Keratinocyte (primary cell): ENCODE measurements around the gene GADD45GIP1. TPM values are rescaled to one million over a fixed set of nuclear protein-coding genes. Genes with fewer than 3 reads are reported as not detected.

Experiments used
- DNase-seq: peaks from one replicate; pipeline ENCODE4 v3.0.0-alpha.2; 2011; ENCODE audit warnings: low read depth, missing footprints, low spot score
- FAIRE-seq: peaks from 2 replicates; lab custom pipeline; 2011; peaks lifted over from hg19 to GRCh38; lab: Jason Lieb, UNC
- H2AFZ ChIP-seq: 2 replicates; pipeline ENCODE4 v1.6.0; 2012; ENCODE audit warnings: low read length, control low read depth, inconsistent platforms; ENCODE audit not compliant: control insufficient read depth
- H3K27ac ChIP-seq: 2 replicates; pipeline ENCODE4 v1.5.1; 2011; ENCODE audit warnings: low read length; ENCODE audit not compliant: control insufficient read depth, insufficient read depth
- H3K27me3 ChIP-seq: 3 replicates; pipeline ENCODE4 v1.6.0; 2011; ENCODE audit warnings: low read length; ENCODE audit not compliant: control insufficient read depth, insufficient read depth; ENCODE audit errors: extremely low read depth
- H3K36me3 ChIP-seq, 2 experiments: 2 replicates in 1 of 2; 3 replicates in 1 of 2; pipeline ENCODE4 v1.5.1; 2011; ENCODE audit warnings: low read length in 2 of 2, mild to moderate bottlenecking in 1 of 2; ENCODE audit not compliant: control insufficient read depth in 2 of 2, insufficient read depth in 2 of 2; ENCODE audit errors: extremely low read depth in 1 of 2
- H3K4me1 ChIP-seq: 3 replicates; pipeline ENCODE4 v1.5.1; 2011; ENCODE audit warnings: low read length; ENCODE audit not compliant: control insufficient read depth, insufficient read depth; ENCODE audit errors: extremely low read depth
- H3K4me2 ChIP-seq: 3 replicates; pipeline ENCODE4 v1.6.0; 2011; ENCODE audit warnings: low read depth, low read length; ENCODE audit not compliant: control insufficient read depth, insufficient read depth; ENCODE audit errors: extremely low read depth
- H3K4me3 ChIP-seq, 3 experiments: fragments of 200-600 bp in 1 of 3; sonication (generic) in 1 of 3; 2 replicates in 2 of 3; 3 replicates in 1 of 3; pipeline ENCODE4 v1.5.1; 2011 to 2016; ENCODE audit warnings: low read length in 3 of 3, mild to moderate bottlenecking in 3 of 3, control low read depth in 2 of 3, inconsistent platforms in 1 of 3, low read depth in 1 of 3, mixed read lengths in 1 of 3, mixed run types in 1 of 3, moderate library complexity in 1 of 3; ENCODE audit not compliant: control insufficient read depth in 2 of 3, insufficient read depth in 2 of 3; ENCODE audit errors: extremely low read depth in 1 of 3
- H3K79me2 ChIP-seq: 2 replicates; pipeline ENCODE4 v1.6.0; 2012; ENCODE audit warnings: low read length; ENCODE audit not compliant: control insufficient read depth, insufficient read depth
- H3K9ac ChIP-seq: 3 replicates; pipeline ENCODE4 v1.6.0; 2011; ENCODE audit warnings: low read length; ENCODE audit not compliant: control insufficient read depth, insufficient read depth; ENCODE audit errors: extremely low read depth
- H3K9me1 ChIP-seq: 3 replicates; pipeline ENCODE4 v1.6.0; 2011; ENCODE audit warnings: low read length; ENCODE audit not compliant: control insufficient read depth, insufficient read depth; ENCODE audit errors: extremely low read depth
- H3K9me3 ChIP-seq: 2 replicates; pipeline ENCODE4 v1.5.1; 2012; ENCODE audit warnings: low read depth, low read length; ENCODE audit not compliant: control insufficient read depth
- H4K20me1 ChIP-seq: 3 replicates; pipeline ENCODE4 v1.6.0; 2011; ENCODE audit warnings: low read length; ENCODE audit not compliant: control insufficient read depth, insufficient read depth; ENCODE audit errors: extremely low read depth
- CTCF ChIP-seq, 3 experiments: IDR thresholded peaks in 1 of 3; conservative IDR thresholded peaks in 1 of 3; optimal IDR thresholded peaks in 1 of 3; 2 replicates in 2 of 3; 3 replicates in 1 of 3; pipeline versions ENCODE3 to v1.5.1; 2011; ENCODE audit warnings: low read length in 3 of 3, mild to moderate bottlenecking in 3 of 3, moderate library complexity in 2 of 3, control low read depth in 1 of 3, inconsistent platforms in 1 of 3; ENCODE audit not compliant: insufficient read depth in 2 of 3; ENCODE audit errors: extremely low read depth in 1 of 3
- EZH2 ChIP-seq: IDR thresholded peaks from one replicate; pipeline ENCODE4 v1.6.1; 2012; ENCODE audit warnings: inconsistent platforms, mild to moderate bottlenecking, low read length, moderate library complexity
- dilution Hi-C: fragments of 300-500 bp; cut with MboI; formaldehyde crosslinking; loops from one replicate; pipeline ENCODE4 v1.7.0; 2020; ENCODE audit warnings: low sequenced_read_pairs; ENCODE audit not compliant: extremely low pct_ligation_motif_present
- polyA plus RNA-seq, 5 experiments: library from polyadenylated mRNA; depleted of rRNA in 3 of 5; stranded (reverse) in 3 of 5; stranded (forward) in 1 of 5; unstranded in 1 of 5; fragments of >200 nt; gene quantifications; 1 replicate in 1 of 5; 2 replicates in 3 of 5; 3 replicates in 1 of 5; pipeline versions ENCODE4 v1.2.1 to v1.2.3, GENCODE V29; 2011 to 2012; ENCODE audit warnings: missing spikeins in 2 of 5, low read depth in 1 of 5, low replicate concordance in 1 of 5

Gene GADD45GIP1
- polyA plus RNA-seq, 1 donor (not counting 4 experiments of a cell fraction or from before 2014, with no cell fraction given), result 35.5 TPM

DNA sequence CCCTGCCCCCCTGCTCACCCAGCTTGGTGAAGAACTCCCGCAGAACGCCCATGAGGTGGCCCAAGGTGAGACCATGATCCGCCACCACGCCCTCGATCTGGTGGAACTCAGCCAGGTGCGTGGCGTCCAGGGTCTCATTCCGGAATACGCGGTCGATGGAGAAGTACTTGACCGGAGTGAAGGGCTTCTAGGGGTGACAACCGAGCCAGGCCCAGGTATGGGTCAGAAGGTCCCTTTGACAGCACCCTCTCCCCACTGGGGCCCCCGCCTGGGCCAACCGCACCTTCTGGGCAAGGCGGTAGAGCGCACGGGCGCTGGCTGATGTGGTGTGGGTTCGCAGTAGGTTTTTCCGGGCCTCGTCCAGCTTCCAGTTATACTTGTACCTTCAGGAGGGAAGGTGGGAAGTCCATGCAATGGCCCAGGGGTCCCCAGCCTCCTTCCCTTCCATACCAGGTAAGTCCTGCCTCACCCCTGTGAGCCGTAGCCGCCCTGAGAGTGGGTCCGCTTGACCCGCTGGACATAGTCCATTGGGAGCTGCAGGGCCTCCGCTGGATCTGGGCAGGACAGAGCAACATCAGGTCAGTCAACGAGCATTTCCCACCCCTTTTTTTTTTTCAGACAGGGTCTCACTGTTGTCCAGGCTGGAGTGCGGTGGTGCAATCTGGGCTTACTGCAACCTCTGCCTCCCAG, 32.3 kb downstream of the GADD45GIP1 start:
- no peaks in the 10 kb centered on the region for H3K27me3 ChIP-seq
- no peak overlapping the region for H3K4me3 ChIP-seq
- H3K79me2 ChIP-seq, result peaks cover 2% of the 10 kb centered on the region
- H3K9me3 ChIP-seq, result no peaks in the 10 kb centered on the region
- TF ChIP-seq CTCF (optimal IDR thresholded peaks at IDR 0.05 in 1 of 3, IDR thresholded peaks at IDR 0.05 in 1 of 3, conservative IDR thresholded peaks at IDR 0.05 in 1 of 3; ENCODE audit: extremely low read depth in 1 of 3, insufficient read depth in 2 of 3, low read length in 3 of 3) (no peak), EZH2 (no peak)
- DNase-seq (no peak), FAIRE-seq (no peak)
- H4K20me1 ChIP-seq, result peaks cover 3% of the 10 kb centered on the region
- no peak overlapping the region for H3K27ac ChIP-seq
- peaks cover 43 to 47% of the 10 kb centered on the region in 2 experiments for H3K36me3 ChIP-seq
- H3K9ac ChIP-seq, result no peak overlapping the region
- H3K4me1 ChIP-seq, result no peaks in the 10 kb centered on the region
- H2AFZ ChIP-seq, result no peak overlapping the region
- no peaks in the 10 kb centered on the region for H3K9me1 ChIP-seq
- H3K4me2 ChIP-seq, result no peak overlapping the region
- dilution Hi-C loops, result no loop called here

DNA sequence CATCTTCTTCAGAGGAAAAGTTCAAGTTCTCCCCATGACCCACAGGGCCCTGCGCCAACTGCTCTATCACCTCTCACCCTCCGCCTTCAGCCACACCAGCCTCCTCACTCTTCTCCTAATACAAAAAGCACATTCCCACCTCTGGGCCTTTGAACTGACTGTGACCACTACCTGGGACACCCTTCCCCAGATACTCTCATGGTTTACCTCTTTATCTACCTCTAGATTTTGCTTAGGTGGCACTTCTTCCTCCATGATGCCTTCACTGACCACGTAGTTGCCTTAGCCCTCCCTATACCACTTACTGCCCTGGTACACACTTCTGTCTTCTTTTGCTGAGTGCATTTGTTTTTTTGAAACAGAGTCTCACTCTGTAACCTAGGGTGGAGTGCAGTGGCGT, 34.1 kb downstream of the GADD45GIP1 start:
- DNase-seq (no peak), FAIRE-seq (no peak)
- Histone ChIP-seq H3K4me2 (no peak overlapping the region), H3K4me3 (no peak overlapping the region), H3K9ac (no peak overlapping the region), H3K36me3 (peaks cover 28 to 32% of the 10 kb centered on the region in 2 experiments), H2AFZ (no peak overlapping the region), H4K20me1 (peaks cover 3% of the 10 kb centered on the region), H3K4me1 (peaks cover 4% of the 10 kb centered on the region), H3K27me3 (no peaks in the 10 kb centered on the region), H3K27ac (no peak overlapping the region), H3K9me3 (no peaks in the 10 kb centered on the region), H3K9me1 (no peaks in the 10 kb centered on the region), H3K79me2 (no peaks in the 10 kb centered on the region)
- TF ChIP-seq CTCF (optimal IDR thresholded peaks at IDR 0.05 in 1 of 3, IDR thresholded peaks at IDR 0.05 in 1 of 3, conservative IDR thresholded peaks at IDR 0.05 in 1 of 3; ENCODE audit: extremely low read depth in 1 of 3, insufficient read depth in 2 of 3, low read length in 3 of 3) (no peak), EZH2 (no peak)
- dilution Hi-C loops, result no loop called here
